HG02798 (cell line): ENCODE measurements around the gene RAB38.
A peak's percentile ranks its signal among the peaks of the same experiment; 100 is the strongest.

Experiments
- ATAC-seq: cut with Tn5 transposase; IDR thresholded peaks from one replicate; pipeline ENCODE4 v1.9.1; 2021; ENCODE audit warnings: mild to moderate bottlenecking; ENCODE audit not compliant: unreplicated experiment, poor library complexity

Gene RAB38

GRCh38 chr11:88171982-88172381, 3.3 kb downstream of the RAB38 start:
- ATAC-seq = no peak

GRCh38 chr11:88170673-88171072, 4.6 kb downstream of the RAB38 start:
- ATAC-seq = no peak

- ATAC-seq = no peak
Observed at GRCh38 chr11:88169881-88170280, 5.4 kb downstream of the RAB38 start.

GRCh38 chr11:88169471-88169870, 5.8 kb downstream of the RAB38 start:
- no peak for ATAC-seq

- ATAC-seq = no peak
Observed at GRCh38 chr11:88167853-88168252, 7.4 kb downstream of the RAB38 start.

- no peak for ATAC-seq
Observed at GRCh38 chr11:88164806-88165585, 10.2 kb downstream of the RAB38 start.

- no peak for ATAC-seq
Observed at GRCh38 chr11:88164320-88164719, 10.9 kb downstream of the RAB38 start.

GRCh38 chr11:88158081-88158480, 17.2 kb downstream of the RAB38 start:
- no peak for ATAC-seq

GRCh38 chr11:88157370-88157769, 17.9 kb downstream of the RAB38 start:
- ATAC-seq = no peak

GRCh38 chr11:88152381-88152780, 22.9 kb downstream of the RAB38 start:
- no peak for ATAC-seq

- no peak for ATAC-seq
Observed at GRCh38 chr11:88151709-88152265, 23.5 kb downstream of the RAB38 start.

- no peak for ATAC-seq
Observed at GRCh38 chr11:88146106-88146505, 29.1 kb downstream of the RAB38 start.

- no peak for ATAC-seq
Observed at GRCh38 chr11:88139865-88140264, 35.4 kb downstream of the RAB38 start.

GRCh38 chr11:88131764-88132470, 43.3 kb downstream of the RAB38 start:
- ATAC-seq = peak; percentile 53

GRCh38 chr11:88122956-88123355, 52.3 kb downstream of the RAB38 start:
- ATAC-seq = no peak

- no peak for ATAC-seq
Observed at GRCh38 chr11:88119561-88119960, 55.7 kb downstream of the RAB38 start.

- peak; percentile 65 for ATAC-seq
Observed at GRCh38 chr11:88117281-88117858, 57.9 kb downstream of the RAB38 start.

GRCh38 chr11:88115828-88116755, 59.2 kb downstream of the RAB38 start:
- no peak for ATAC-seq

- ATAC-seq = no peak
Observed at GRCh38 chr11:88114486-88115045, 60.7 kb downstream of the RAB38 start.

- ATAC-seq = no peak
Observed at GRCh38 chr11:88106666-88107065, 68.6 kb downstream of the RAB38 start.
